ENCODE data around the gene PSAPL1.

DNA sequence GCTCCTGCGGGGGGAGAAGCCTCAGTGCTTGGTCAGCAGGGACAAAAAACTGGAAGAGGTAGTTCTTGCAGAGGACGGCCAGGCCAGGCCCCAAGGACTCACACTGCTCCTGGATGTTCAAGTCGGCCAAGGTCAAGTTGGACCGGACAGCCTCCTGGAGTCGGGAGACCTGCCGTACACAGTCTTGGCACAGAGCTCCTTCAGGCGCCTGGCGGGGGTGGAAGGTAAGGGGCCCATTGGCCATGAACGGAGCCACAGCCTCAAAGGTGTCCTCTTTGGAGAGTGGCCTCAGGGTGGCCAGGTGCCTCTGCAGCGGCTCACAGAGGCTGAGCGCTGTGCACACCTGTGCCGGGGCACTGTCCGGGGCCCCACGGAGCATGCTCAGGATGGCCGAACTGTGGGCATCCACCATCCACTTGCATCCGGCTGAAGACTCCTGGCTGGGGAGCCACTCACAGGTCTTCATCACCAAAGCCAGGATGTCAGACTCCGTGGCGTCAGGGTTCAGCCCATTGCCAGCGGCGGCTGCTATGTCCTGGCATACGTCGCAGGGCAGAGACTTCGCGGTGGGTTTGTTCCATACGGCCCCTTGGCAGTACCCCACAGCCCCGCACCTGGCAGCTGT is 477 bp downstream of the PSAPL1 start:
- TF ChIP-seq POLR2AphosphoS5 (IDR thresholded peaks at IDR 0.05; ENCODE audit: low read depth, low read length) = no peak
- TF ChIP-seq, protein P1, sequence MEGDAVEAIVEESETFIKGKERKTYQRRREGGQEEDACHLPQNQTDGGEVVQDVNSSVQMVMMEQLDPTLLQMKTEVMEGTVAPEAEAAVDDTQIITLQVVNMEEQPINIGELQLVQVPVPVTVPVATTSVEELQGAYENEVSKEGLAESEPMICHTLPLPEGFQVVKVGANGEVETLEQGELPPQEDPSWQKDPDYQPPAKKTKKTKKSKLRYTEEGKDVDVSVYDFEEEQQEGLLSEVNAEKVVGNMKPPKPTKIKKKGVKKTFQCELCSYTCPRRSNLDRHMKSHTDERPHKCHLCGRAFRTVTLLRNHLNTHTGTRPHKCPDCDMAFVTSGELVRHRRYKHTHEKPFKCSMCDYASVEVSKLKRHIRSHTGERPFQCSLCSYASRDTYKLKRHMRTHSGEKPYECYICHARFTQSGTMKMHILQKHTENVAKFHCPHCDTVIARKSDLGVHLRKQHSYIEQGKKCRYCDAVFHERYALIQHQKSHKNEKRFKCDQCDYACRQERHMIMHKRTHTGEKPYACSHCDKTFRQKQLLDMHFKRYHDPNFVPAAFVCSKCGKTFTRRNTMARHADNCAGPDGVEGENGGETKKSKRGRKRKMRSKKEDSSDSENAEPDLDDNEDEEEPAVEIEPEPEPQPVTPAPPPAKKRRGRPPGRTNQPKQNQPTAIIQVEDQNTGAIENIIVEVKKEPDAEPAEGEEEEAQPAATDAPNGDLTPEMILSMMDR (IDR thresholded peaks at IDR 0.05) = no peak
- no peak for TF ChIP-seq SMC3 (IDR thresholded peaks at IDR 0.05; ENCODE audit: low read depth, low read length)
- no peak for TF ChIP-seq RCOR1 (IDR thresholded peaks at IDR 0.05; ENCODE audit: low read length)
- no peak for TF ChIP-seq TAF1 (IDR thresholded peaks at IDR 0.05; ENCODE audit: borderline replicate concordance, low read depth, low read length)
- TF ChIP-seq JUND (IDR thresholded peaks at IDR 0.05) = no peak
